Measurements from ENCODE around the gene ANKDD1B. TPM values are rescaled to one million over a fixed set of nuclear protein-coding genes. Genes with fewer than 3 reads are reported as not detected.
"Not testable (repeated sequence)": the region's sequence is repeated elsewhere in the genome, so short reads cannot be mapped to it uniquely, and the experiment has no call there.

Gene ANKDD1B
- 0.24 TPM for total RNA-seq
- long read RNA-seq, result 0 reads

GRCh38 chr5:75611311-75612225 lies at the start of gene ANKDD1B:
ANKDD1B (plus strand) TSS chr5:75611453; CDS start chr5:75611635, 182 bp downstream.
- ATAC-seq (peak; percentile 48), DNase-seq (ENCODE audit: missing footprints) (peak; percentile 65)
- intact Hi-C loops (cut with DNase I), result no loop called here

- intact Hi-C loops (cut with DNase I); DNase-seq (ENCODE audit: missing footprints): not testable (repeated sequence)
- peak; percentile 10 for ATAC-seq
Measured at GRCh38 chr5:75565991-75566709, 45.1 kb upstream of the ANKDD1B start.

- intact Hi-C loops (cut with DNase I), result no loop called here
- DNase-seq (ENCODE audit: missing footprints) (no peak), ATAC-seq (peak; percentile 90)
Measured at GRCh38 chr5:75566710-75567309, 44.4 kb upstream of the ANKDD1B start.

- no peak for ATAC-seq
- DNase-seq (ENCODE audit: missing footprints), result no peak
- intact Hi-C loops (cut with DNase I), result no loop called here
Measured at GRCh38 chr5:75567710-75568109, 43.5 kb upstream of the ANKDD1B start.

- no peak for DNase-seq (ENCODE audit: missing footprints)
- intact Hi-C loops (cut with DNase I), result no loop called here
Measured at GRCh38 chr5:75568202-75568601, 43.1 kb upstream of the ANKDD1B start.

GRCh38 chr5:75571547-75571946 lies 39.7 kb upstream of the ANKDD1B start:
- intact Hi-C loops (cut with DNase I), result no loop called here
- ATAC-seq (no peak), DNase-seq (ENCODE audit: missing footprints) (no peak)

More at GRCh38 chr5:75568202-75568601, 43.1 kb upstream of the ANKDD1B start:
- no peak for ATAC-seq

GRCh38 chr5:75574791-75575190 lies 36.5 kb upstream of the ANKDD1B start:
- intact Hi-C loops (cut with DNase I), result loop anchor here (5.0 kb wide), 1 partner anchor 62 kb away; the partner anchor contains the start of genes CERT1 and POLK
- ATAC-seq (no peak), DNase-seq (ENCODE audit: missing footprints) (no peak)

- DNase-seq (ENCODE audit: missing footprints); ATAC-seq: not testable (repeated sequence)
- intact Hi-C loops (cut with DNase I), result loop anchor here (5.0 kb wide), 1 partner anchor 66 kb away; the partner anchor contains the start of genes CERT1 and POLK
Measured at GRCh38 chr5:75578280-75578679, 33.0 kb upstream of the ANKDD1B start.

GRCh38 chr5:75584641-75585040 lies 26.6 kb upstream of the ANKDD1B start:
- DNase-seq (ENCODE audit: missing footprints) (no peak), ATAC-seq (no peak)
- intact Hi-C loops (cut with DNase I), result no loop called here

- no peak for DNase-seq (ENCODE audit: missing footprints)
- intact Hi-C loops (cut with DNase I), result no loop called here
- ATAC-seq, result no peak
Measured at GRCh38 chr5:75588666-75589065, 22.6 kb upstream of the ANKDD1B start.

- ATAC-seq, result no peak
- no peak for DNase-seq (ENCODE audit: missing footprints)
- intact Hi-C loops (cut with DNase I), result no loop called here
Measured at GRCh38 chr5:75600535-75600934, 10.7 kb upstream of the ANKDD1B start.

- intact Hi-C loops (cut with DNase I), result no loop called here
- no peak for DNase-seq (ENCODE audit: missing footprints)
- ATAC-seq, result no peak
Measured at GRCh38 chr5:75601567-75601966, 9.7 kb upstream of the ANKDD1B start.

GRCh38 chr5:75601996-75602395 lies 9.3 kb upstream of the ANKDD1B start:
- ATAC-seq (no peak), DNase-seq (ENCODE audit: missing footprints) (no peak)
- intact Hi-C loops (cut with DNase I), result no loop called here

- intact Hi-C loops (cut with DNase I), result no loop called here
- DNase-seq (ENCODE audit: missing footprints), result no peak
- ATAC-seq, result no peak
Measured at GRCh38 chr5:75603371-75603770, 7.9 kb upstream of the ANKDD1B start.

GRCh38 chr5:75603821-75604220 lies 7.4 kb upstream of the ANKDD1B start:
- intact Hi-C loops (cut with DNase I), result no loop called here
- DNase-seq (ENCODE audit: missing footprints), result no peak
- ATAC-seq, result no peak

GRCh38 chr5:75607341-75607740 lies 3.9 kb upstream of the ANKDD1B start:
- DNase-seq (ENCODE audit: missing footprints); ATAC-seq; intact Hi-C loops (cut with DNase I): not testable (repeated sequence)

GRCh38 chr5:75608870-75609269 lies 2.4 kb upstream of the ANKDD1B start:
- ATAC-seq, result no peak
- intact Hi-C loops (cut with DNase I), result no loop called here
- no peak for DNase-seq (ENCODE audit: missing footprints)

- no peak for ATAC-seq
- DNase-seq (ENCODE audit: missing footprints), result no peak
- intact Hi-C loops (cut with DNase I), result no loop called here
Measured at GRCh38 chr5:75610201-75610600, 1.1 kb upstream of the ANKDD1B start.

GRCh38 chr5:75610859-75611310 lies 368 bp upstream of the ANKDD1B start:
- ATAC-seq; DNase-seq (ENCODE audit: missing footprints); intact Hi-C loops (cut with DNase I): not testable (repeated sequence)
